GM21367 (cell line): Measurements from ENCODE around the gene NRDC.
"Not testable (repeated sequence)": the region's sequence is repeated elsewhere in the genome, so short reads cannot be mapped to it uniquely, and the experiment has no call there.

Source experiments
- ATAC-seq: cut with Tn5 transposase; IDR thresholded peaks from one replicate; pipeline ENCODE4 v1.9.1; 2021; ENCODE audit not compliant: unreplicated experiment

The NRDC gene

DNA sequence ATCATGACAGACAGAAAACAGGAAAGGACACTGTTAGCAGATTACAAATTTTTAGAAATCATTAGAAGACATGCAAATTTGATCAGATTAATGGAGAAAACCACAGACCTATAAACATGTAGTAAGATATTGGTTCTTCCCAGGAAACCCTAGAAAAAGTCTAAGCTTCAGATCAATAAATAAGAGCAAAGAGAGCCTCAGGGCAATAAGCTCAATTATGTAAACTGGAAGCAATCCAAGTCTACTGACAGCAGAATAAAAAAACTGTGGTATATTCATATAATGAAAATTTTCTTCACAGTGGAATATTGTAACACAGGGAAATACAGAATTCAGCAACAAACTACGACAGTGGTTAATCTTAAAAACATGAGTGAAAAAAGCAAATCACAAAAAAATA, 36.3 kb downstream of the NRDC start:
- ATAC-seq, result no peak

- ATAC-seq, result no peak
These were observed 37.6 kb downstream of the NRDC start for GRCh38 chr1:51840743-51841461.

- ATAC-seq, result no peak
These were observed 38.3 kb downstream of the NRDC start for GRCh38 chr1:51840182-51840581.

GRCh38 chr1:51839094-51839493, 39.4 kb downstream of the NRDC start:
- no peak for ATAC-seq

DNA sequence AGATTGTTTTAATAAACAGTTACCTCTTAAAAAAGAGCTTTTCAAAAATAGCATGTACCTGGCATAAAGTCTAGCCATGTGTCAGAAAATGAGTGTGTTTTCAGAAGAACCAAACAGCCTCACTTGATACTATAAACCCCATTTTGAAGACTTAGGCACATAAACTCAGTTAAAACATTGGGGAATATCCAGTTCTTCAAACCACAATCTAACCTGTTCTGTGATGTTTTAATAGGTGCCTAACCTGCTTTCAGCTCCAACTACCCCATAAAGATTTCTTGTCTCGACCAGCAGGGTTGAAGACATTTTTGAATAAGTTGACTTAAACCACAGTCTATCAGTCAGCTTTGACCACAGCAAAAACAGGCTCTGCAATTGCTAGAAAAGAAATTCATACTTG, 41.3 kb downstream of the NRDC start:
- ATAC-seq, result no peak

DNA sequence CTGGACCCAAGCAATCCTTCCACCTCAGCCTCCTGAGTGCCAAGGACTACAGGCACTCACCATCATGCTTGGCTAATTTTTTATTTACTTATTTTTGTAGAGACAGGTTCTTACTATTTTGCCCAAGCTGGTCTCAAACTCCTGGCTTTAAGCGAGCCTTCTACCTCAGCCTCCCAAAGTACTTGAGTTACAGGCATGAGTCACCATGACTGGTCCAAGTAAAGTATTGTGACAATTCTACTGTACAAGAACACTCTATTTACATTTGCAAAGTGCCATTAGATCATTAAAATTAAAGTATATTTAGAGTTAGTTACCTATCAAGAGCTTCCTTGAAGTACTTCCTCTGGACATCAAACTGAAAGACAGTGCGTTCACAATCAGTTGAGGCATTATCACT, 44.8 kb downstream of the NRDC start:
- ATAC-seq, result no peak

- ATAC-seq, result no peak
These were observed 49.5 kb downstream of the NRDC start for GRCh38 chr1:51829058-51829457.

- no peak for ATAC-seq
These were observed 58.7 kb downstream of the NRDC start for GRCh38 chr1:51819810-51820209.

- not testable (repeated sequence) for ATAC-seq
These were observed 59.5 kb downstream of the NRDC start for GRCh38 chr1:51819021-51819420.

- ATAC-seq, result no peak
These were observed 60.0 kb downstream of the NRDC start for GRCh38 chr1:51818487-51818886.

DNA sequence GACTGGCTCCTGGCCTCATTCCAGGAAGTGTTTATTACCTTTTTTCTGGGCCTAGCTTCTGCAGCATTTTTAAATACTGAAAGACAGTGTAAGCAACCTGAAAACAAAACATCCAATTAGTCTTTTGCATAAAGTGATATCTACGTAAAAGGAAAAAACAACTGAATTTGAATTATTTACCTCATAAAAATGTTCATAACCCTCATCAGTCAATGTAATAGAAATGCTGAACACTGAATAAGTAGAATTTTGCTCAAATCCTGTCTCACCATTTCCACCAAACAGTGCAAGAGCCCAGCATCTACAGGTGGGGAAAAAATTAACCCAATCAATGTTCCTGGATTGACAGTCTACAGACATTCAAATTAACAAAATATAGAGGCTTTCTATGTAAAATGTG, 64.0 kb downstream of the NRDC start:
- ATAC-seq, result no peak

DNA sequence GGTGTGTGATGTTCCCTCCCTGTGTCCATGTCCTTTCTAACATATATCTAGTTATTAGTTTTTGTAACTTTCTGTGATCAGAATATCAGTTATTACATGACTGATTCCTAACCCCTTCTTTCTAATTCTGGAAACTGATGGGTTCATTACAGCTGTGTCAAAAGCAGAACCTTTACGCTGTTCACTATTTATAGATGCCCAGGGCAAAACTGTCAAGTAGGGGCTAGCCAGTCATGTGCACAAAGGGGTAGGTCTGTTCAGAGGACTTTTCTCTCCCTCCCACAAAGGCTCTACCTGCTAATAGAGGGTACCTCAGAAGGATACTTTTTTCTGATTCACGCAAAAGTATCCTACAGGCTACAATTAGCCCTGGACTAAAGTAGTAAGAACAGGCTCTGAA, 79.2 kb downstream of the NRDC start:
- ATAC-seq, result no peak

GRCh38 chr1:51794868-51795267, 83.7 kb downstream of the NRDC start:
- ATAC-seq, result no peak

DNA sequence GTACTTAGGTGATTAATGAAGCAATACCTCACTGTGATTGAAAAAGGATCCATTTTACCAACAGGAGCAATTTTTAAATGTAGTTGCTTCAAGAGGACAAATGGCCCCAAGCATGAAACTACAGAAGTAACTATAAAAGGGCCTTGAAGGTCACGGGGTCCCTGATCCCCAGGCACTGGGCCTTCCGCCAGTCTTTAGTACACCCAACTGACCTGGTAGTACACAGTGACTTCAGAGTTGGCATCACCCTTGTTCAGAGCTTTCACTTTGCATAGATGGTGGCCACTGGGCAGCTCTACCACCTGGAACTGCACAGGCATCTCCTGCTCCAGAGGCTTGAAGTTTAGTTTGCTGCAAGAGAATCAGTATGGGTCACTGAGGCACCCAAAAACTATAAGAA, 84.3 kb downstream of the NRDC start:
- ATAC-seq, result no peak

DNA sequence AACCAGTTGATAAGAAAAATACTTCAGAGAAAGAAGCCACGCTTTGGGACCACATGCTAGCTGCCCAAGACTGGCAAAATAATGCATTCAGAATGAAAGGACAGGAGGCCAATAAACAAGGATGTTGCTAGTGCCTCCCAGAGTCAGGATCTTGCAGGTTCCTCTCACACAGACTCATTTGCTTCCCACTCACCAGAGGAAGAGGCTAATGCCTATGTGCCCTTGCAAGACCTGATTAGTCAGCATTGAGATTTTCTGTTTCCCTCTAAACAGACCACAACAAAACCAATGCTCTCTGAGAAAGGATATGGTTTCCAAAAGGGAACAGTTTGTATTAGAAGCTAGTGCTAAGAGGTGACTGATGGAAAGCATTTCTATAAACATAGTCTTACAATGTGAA, 85.7 kb downstream of the NRDC start:
- ATAC-seq, result no peak

DNA sequence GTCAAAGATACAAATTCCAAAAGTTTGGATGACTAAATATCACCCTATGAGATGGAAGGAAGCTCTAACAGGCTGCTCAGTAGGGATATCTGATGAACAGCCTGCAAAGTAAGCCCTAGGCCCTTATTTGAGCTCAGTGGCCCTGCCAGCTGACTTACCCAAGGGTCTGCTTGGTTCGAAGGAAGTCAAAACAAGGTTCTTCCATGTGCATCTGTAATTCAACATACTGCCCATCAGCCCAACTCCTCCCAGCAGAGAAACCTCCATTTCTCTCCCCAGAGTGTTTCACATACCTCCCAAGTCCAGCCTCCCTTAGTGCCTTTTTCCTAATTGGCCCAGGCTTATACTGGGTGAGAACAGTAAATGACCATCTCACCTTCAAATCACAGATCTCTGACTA, 86.6 kb downstream of the NRDC start:
- ATAC-seq, result no peak

DNA sequence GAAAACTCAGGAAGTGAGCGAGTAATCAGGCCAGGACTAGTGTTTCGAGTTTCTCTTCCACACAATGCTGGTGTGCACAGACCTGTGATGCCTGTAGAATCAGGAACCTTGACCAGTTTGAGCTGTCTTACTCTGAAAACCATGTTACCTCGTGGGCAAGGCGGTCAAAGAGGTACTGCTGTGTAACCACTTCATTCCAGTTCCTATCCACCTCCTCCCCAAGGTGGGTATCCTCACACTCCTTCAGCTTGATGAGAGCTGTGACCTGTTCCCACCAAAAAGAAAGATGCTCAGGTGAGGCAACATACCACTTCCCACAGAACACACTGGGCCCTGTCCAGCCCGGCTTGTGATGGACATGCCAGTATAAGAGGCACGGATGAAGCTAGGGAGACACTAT, 88.1 kb downstream of the NRDC start:
- no peak for ATAC-seq

DNA sequence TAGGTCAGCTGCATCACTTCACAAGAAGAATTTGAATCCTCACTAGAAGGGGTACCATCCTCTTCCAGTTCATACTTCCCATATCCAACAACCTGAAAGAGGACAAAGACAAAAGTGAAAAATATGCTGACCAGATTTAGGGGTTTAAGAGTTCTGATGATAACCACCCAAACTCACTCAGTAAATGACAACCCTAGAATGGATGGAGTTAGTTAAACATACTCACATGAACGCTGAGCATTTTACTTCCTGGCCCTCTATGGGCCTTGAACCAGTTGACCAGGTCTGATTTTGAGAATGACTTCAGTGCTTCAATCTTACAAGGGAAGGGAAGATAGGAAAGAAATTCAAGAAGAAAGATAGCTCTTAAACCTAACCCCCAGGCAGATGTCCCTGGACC, 89.2 kb downstream of the NRDC start:
- no peak for ATAC-seq

DNA sequence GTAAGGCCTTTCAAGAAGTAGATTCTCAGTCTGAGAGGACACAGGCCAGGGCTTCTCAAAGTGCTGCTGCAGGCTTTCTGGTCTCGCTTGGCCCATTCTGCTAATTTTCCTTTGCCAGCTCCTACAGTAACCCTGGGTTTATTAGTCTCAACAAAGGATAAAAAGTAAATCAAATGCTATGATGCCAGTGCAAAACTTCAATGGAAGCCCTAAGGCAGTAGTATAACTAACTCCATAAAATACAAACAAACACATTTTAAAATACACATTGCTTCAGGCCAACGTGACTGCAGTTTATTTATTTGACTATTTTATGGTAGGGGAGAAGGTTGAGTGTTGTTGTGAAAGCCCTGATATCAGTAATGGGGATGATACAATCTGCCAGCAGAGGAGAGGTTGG, 89.6 kb downstream of the NRDC start:
- no peak for ATAC-seq

DNA sequence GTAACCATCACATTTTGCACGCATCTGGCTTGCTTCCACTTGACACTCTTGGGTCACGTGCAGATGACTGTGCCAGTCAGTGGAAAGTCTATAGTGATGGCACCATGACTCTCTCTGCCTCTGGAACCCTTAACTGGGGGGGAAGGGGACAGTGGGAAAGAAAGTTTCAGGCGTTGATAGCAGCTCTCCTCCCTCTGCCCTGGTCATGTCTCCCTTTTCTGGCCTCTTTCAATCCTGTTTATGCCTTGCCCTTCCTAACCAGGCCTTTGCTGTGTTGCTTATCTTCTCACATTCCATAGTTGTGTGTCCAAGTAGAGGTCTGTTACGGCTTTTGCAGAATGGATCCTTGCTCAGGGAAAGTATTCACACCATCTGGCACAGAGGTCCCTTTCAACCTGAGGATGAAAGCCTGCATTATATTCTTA, 93.5 kb downstream of the NRDC start:
- no peak for ATAC-seq

- ATAC-seq, result no peak
These were observed 97.6 kb downstream of the NRDC start for GRCh38 chr1:51780927-51781326.

GRCh38 chr1:51776408-51776807, 102.1 kb downstream of the NRDC start:
- no peak for ATAC-seq

GRCh38 chr1:51768971-51769588, 109.4 kb downstream of the NRDC start:
- no peak for ATAC-seq
